Skeletal muscle satellite cell (primary cell): ENCODE measurements around the gene ALDH1L1.
A peak's percentile ranks its signal among the peaks of the same experiment; 100 is the strongest.

ENCODE experiments used
- H3K27me3 ChIP-seq: 2 replicates; pipeline ENCODE4 v1.7.0; 2013; ENCODE audit warnings: low read length; ENCODE audit not compliant: control insufficient read depth, insufficient read depth
- H3K36me3 ChIP-seq: 2 replicates; pipeline ENCODE4 v1.7.0; 2013; ENCODE audit warnings: mild to moderate bottlenecking, control low read depth, low read length; ENCODE audit not compliant: insufficient read depth
- H3K4me1 ChIP-seq: 2 replicates; pipeline ENCODE4 v1.7.0; 2013; ENCODE audit warnings: low read length; ENCODE audit not compliant: control insufficient read depth, insufficient read depth
- H3K4me2 ChIP-seq: 2 replicates; pipeline ENCODE4 v1.7.0; 2013; ENCODE audit warnings: mild to moderate bottlenecking, low read length
- H3K4me3 ChIP-seq: 2 replicates; pipeline ENCODE4 v1.7.0; 2013; ENCODE audit warnings: low read length
- H3K9ac ChIP-seq: 2 replicates; pipeline ENCODE4 v1.7.0; 2013; ENCODE audit warnings: mild to moderate bottlenecking, low read depth, low read length, moderate library complexity
- H3K9me3 ChIP-seq: replicated peaks from 2 replicates; pipeline ENCODE4 v1.7.0; 2013; ENCODE audit warnings: mild to moderate bottlenecking, control low read depth, low read length

Gene ALDH1L1

DNA sequence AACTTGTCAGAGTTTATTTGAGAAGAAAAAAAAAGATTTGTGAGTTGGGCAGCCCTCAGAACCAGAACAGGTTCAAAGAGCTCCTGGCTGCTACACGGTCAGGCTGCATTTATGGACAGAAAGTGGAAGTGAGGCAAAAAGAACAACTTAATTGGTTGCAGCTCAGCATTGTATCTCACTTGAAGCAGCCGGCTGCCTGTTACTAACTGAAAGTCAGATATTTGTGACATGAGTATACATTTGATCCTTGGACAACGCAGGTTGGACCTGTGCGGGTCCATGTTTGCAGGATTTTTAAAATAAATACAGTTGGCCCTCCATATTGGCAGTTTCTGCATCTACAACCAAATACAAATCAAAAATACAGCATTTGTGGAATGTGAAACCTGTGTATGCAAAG lies 7.5 kb upstream of the ALDH1L1 start:
- no peak overlapping the region for H3K9ac ChIP-seq
- no peak overlapping the region for H3K4me3 ChIP-seq
- H3K4me1 ChIP-seq, result no peaks in the 10 kb centered on the region
- H3K36me3 ChIP-seq, result no peaks in the 10 kb centered on the region
- peaks cover 35% of the 10 kb centered on the region for H3K27me3 ChIP-seq
- H3K9me3 ChIP-seq, result no peaks in the 10 kb centered on the region
- no peak overlapping the region for H3K4me2 ChIP-seq

DNA sequence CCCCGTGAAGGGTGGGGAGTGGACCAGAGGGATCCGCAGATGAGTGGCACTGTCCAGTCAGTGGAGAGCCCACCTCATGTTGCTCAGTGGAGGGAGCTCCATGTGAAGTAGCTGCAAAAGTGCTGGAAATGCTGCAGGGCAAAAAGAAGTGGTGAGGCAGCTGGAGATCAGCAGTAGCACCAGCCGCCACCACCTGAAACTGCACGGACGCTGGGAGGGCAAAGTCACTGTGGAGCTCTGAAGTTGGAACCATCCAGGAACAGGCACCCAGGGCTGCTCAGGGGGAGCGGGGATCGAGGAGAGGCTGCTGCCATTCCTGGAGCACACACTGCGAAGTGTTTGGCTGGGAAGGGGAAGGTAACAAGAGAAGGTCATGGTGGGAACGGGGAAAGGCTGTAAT lies 6.4 kb upstream of the ALDH1L1 start:
- H3K4me3 ChIP-seq, result no peak overlapping the region
- no peak overlapping the region for H3K4me2 ChIP-seq
- H3K27me3 ChIP-seq, result peaks cover 34% of the 10 kb centered on the region

DNA sequence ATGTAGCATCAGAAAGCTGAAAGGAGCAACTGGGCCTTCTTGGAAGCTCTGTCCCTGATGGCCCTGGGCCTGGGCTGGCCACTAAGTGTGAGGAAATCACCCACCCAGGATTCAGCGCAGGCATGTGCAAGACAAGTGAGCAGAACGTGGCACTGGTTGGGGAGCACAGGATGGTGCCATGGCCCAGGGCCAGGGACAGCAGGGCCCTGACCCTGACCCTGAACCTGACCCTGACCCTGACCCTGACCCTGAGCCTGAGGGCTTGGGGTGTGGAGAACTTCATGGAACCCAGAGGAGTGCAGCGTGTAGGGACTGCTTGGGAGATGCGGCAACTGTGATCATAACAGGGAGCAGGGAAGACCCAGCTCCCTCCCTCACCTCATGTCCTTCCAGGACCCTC lies 5.9 kb upstream of the ALDH1L1 start:
- no peak overlapping the region for H3K4me3 ChIP-seq
- peaks cover 2% of the 10 kb centered on the region for H3K4me1 ChIP-seq
- no peaks in the 10 kb centered on the region for H3K9me3 ChIP-seq
- no peak overlapping the region for H3K9ac ChIP-seq
- peaks cover 34% of the 10 kb centered on the region for H3K27me3 ChIP-seq
- no peak overlapping the region for H3K4me2 ChIP-seq
- no peaks in the 10 kb centered on the region for H3K36me3 ChIP-seq

More for the DNA sequence above, 6.4 kb upstream of the ALDH1L1 start:
- Histone ChIP-seq H3K4me1 (no peaks in the 10 kb centered on the region), H3K9me3 (no peaks in the 10 kb centered on the region), H3K9ac (no peak overlapping the region), H3K36me3 (no peaks in the 10 kb centered on the region)

DNA sequence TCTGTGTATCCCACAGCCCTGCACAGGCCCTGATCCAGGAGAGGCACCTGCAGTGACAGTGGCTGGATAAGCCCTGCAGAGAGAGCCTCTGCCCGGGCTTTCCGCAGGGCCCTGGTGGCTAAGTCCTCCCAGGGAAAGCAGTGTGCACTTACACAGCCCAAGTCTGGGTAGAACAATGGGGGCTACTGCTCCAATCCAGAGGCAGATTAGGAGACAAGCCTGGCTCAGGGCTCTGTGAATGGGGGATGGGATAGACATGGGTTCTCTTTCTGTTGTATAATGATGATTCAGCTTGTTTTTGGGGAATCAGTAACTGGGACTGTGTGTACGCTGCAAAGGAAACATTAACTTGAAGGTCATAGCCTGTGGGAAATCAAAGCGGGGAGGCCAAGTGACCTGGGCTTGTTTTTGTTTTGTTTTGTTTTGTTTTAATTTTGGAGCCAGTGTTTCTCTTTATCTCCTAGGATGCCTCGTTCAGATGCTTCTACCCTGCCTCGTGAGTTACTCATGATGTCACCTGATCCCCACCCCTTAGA lies 4.1 kb upstream of the ALDH1L1 start:
- peaks cover 33% of the 10 kb centered on the region for H3K27me3 ChIP-seq

DNA sequence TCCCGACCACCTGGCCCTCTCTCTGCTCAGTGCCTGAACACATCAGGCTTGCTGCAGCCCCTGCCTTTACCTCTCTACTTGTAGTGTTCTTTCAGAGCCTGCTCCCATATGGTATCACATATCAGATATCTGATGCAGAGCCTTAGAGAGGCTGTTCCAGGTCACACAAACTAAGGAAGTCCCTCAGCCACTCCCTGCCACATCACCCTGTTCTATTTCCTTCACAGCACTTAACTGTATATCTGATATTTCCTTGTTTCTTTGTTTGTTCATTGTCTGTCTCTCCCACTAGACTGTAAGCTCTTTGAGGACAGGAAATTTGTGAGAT lies 976 bp upstream of the ALDH1L1 start:
- Histone ChIP-seq H3K4me1 (peaks cover 13% of the 10 kb centered on the region), H3K4me3 (peak overlapping the region; percentile 73), H3K9me3 (no peaks in the 10 kb centered on the region), H3K36me3 (no peaks in the 10 kb centered on the region), H3K4me2 (peak overlapping the region; percentile 97), H3K27me3 (peaks cover 19% of the 10 kb centered on the region), H3K9ac (no peak overlapping the region)

More for the DNA sequence above, 4.1 kb upstream of the ALDH1L1 start:
- no peaks in the 10 kb centered on the region for H3K9me3 ChIP-seq
- peaks cover 13% of the 10 kb centered on the region for H3K4me1 ChIP-seq
- H3K36me3 ChIP-seq, result no peaks in the 10 kb centered on the region
- H3K9ac ChIP-seq, result no peak overlapping the region
- no peak overlapping the region for H3K4me3 ChIP-seq
- no peak overlapping the region for H3K4me2 ChIP-seq

DNA sequence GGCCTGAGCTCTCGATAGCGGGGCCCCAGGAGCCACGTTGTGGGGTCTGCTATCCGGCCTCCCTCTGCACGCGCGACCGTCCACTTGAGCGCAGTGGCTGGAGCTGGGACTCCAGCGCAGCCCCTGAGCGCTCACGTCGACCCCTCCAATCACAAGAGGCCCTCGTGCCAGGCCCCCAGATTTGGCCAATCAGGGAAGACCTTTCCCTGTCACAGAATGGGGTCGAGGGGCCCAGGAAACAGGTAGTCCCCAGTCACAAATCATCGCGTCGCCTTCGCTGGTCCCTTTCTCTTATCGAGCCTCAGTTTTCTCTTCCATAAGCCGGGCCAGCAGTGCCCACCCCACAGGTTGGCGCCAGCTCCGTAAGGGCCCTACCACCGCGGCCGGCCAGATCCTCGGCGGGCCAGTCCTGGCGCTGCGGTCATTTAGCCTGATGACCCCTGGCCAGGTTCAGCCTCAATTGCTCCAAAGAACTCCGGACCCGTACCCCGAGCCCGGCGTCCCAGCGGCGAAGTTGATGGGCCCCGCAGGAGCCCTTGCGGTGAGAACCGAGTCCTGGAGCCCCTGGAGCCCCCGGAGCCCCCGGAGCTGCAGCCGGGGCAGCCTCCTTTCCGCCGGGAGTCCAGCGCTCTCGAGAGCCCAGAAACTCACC lies 435 bp downstream of the ALDH1L1 start:
- peaks cover 31% of the 10 kb centered on the region for H3K27me3 ChIP-seq
- peak overlapping the region; percentile 73 for H3K4me3 ChIP-seq
- no peak overlapping the region for H3K9ac ChIP-seq
- no peaks in the 10 kb centered on the region for H3K36me3 ChIP-seq
- no peaks in the 10 kb centered on the region for H3K9me3 ChIP-seq
- H3K4me1 ChIP-seq, result peaks cover 13% of the 10 kb centered on the region
- peak overlapping the region; percentile 97 for H3K4me2 ChIP-seq

DNA sequence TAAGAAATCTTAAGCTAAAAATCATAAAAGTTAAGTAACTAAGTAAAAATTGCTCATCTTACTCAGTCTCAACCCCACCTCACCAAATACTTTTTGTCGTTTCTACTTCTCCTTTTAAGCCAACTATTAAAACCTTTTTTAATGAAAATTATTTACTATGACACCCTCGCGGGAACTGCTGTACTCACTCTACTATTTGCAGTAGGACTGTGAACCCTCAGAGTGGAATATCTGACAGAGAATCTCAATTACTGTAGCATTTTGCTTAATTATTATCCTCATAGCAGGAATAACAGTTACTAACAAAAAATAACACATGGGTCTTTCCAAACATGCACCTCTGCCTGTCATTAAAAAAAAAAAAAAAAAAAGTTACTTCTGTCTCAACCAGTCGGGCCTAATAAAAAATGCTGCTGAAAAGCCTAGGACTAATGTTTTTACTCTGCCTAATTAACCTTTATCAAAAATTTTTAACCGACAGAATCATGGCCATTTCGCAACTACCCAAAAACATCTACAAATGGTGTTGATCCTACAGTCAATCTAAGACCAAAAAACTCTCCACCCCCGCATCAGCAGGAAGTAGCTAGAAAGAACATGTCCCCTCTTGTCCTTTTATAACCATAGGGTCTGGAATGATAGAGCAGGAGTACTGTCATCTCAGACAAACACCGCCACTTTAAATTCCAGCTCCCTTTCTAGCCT lies 10.2 kb downstream of the ALDH1L1 start:
- H3K4me2 ChIP-seq, result no peak overlapping the region
- peaks cover 42% of the 10 kb centered on the region for H3K27me3 ChIP-seq
- H3K9me3 ChIP-seq, result no peaks in the 10 kb centered on the region
- H3K9ac ChIP-seq, result no peak overlapping the region
- H3K4me1 ChIP-seq, result no peaks in the 10 kb centered on the region
- H3K36me3 ChIP-seq, result no peaks in the 10 kb centered on the region
- no peak overlapping the region for H3K4me3 ChIP-seq

DNA sequence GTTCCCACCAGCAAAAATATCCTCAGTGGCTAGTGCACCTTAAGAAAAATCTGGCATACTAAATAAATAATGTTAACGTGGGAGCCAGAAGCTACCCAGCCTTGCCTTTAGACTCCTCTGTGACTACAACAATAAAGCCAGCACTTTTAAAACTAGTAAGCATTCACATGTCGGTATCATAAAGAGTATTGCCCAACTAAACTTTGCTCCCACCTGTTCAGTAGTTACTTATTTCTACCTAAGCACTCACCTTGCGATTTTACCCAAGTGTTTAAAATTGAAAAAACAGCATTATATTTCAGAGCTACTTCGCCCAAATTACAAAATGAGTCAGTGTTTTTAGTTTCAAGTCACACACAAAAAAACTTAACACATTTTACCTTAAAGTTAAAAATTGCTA lies 12.8 kb downstream of the ALDH1L1 start:
- no peaks in the 10 kb centered on the region for H3K9me3 ChIP-seq
- no peak overlapping the region for H3K9ac ChIP-seq
- H3K27me3 ChIP-seq, result peaks cover 38% of the 10 kb centered on the region
- no peak overlapping the region for H3K4me2 ChIP-seq
- H3K4me1 ChIP-seq, result no peaks in the 10 kb centered on the region
- no peaks in the 10 kb centered on the region for H3K36me3 ChIP-seq
- H3K4me3 ChIP-seq, result no peak overlapping the region

DNA sequence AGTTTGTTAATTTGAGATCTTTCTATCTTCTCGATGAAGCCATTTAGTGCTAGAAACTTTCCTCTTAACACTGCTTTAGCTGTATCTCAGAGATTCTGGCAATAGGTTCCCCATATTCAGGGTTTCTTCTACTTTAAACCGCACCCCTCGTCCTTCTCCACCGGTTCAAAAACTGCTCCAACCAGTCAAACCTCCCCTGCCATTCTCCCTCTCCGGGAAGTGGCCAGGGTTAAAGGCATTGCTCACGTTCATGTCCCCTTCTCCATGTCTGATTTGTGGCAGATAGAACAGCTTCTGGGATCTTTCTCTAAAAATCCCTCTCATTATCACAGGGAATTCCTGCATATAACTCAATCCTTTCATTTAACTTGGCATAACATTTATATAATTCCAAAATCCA lies 14.4 kb downstream of the ALDH1L1 start:
- Histone ChIP-seq H3K9me3 (no peaks in the 10 kb centered on the region), H3K4me3 (no peak overlapping the region), H3K27me3 (peaks cover 46% of the 10 kb centered on the region), H3K4me2 (no peak overlapping the region), H3K9ac (no peak overlapping the region), H3K4me1 (no peaks in the 10 kb centered on the region), H3K36me3 (no peaks in the 10 kb centered on the region)

DNA sequence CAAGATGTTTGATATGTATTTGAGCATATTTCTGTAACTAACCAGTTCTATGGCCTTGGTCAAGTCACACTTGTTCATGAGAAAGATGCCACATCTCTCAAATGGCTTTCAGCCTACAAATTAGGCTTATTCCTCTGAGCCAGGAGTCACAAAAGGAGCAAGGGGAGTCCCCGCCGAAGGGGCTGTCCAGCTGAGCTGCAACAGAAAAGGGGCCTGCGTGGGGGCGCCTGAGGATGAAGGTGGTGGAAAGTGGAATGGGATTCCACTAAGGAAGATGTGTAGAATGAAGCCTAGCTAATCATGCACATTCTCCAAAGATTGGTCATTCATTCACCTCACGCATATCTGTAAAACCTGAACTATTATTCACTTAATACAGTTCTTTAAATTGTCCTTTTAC lies 19.1 kb downstream of the ALDH1L1 start:
- no peaks in the 10 kb centered on the region for H3K4me1 ChIP-seq
- no peak overlapping the region for H3K4me2 ChIP-seq
- no peak overlapping the region for H3K4me3 ChIP-seq
- H3K36me3 ChIP-seq, result no peaks in the 10 kb centered on the region
- no peaks in the 10 kb centered on the region for H3K9me3 ChIP-seq
- no peak overlapping the region for H3K9ac ChIP-seq
- H3K27me3 ChIP-seq, result peaks cover 41% of the 10 kb centered on the region

DNA sequence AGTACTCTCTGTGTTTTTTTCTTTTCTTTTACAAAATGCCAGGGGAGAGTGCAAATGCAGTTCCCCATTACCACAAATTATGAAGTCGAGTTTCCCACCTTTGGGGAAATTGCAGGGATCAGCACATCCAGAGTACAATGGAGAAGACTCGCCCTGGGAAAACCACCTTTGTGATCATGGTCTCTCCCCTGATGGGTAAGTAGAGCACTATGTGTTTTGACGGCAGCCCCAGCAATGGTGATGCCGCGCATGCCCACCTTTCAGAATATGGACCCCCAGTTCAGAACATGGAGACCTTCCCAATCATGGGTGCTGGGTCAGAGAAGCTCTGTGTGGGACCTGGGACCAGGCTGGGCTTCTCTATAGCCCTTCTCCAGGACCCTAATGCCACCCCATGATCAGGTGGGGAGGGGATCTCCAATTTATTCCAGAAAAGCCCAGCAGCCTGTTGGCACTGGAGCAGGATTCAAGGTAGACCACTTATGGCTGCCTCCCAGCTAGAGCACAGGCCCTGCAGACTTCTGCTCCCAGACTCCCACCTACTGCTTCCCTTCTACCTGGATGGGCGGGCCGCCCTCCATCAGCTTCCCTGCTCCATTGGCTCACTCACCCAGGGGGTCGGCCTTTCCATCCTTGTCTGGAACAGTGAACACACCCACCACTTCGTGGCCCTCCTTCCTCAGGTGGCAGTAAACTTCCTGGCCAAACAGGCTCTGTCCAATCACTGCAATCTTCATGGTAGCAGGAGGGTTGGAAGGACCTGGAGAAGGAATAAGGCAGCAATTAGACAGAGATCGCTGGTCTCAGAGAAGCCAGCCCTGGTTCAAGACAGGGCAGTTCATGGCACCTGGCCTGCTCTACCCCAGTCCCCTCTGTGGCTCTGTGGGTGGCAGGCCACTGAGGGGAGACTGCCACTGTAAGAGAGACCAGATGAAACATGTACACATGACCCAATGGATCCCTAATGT lies 19.9 kb downstream of the ALDH1L1 start:
- Histone ChIP-seq H3K9ac (no peak overlapping the region), H3K4me1 (no peaks in the 10 kb centered on the region), H3K4me3 (no peak overlapping the region), H3K9me3 (no peaks in the 10 kb centered on the region), H3K36me3 (no peaks in the 10 kb centered on the region), H3K27me3 (peaks cover 36% of the 10 kb centered on the region), H3K4me2 (no peak overlapping the region)
